Stimulated activated naive CD8-positive, alpha-beta T cell treated with anti-CD3 and anti-CD28 coated beads, Interleukin-15, Interleukin-2, amounts not matched to agents 100 ng/mL and 50 ng/mL, for 24 hours (primary cell): ENCODE results near the gene OR2T27.
"Not testable (repeated sequence)": the region's sequence is repeated elsewhere in the genome, so short reads cannot be mapped to it uniquely, and the experiment has no call there.

Source experiments
- H3K27ac Mint-ChIP-seq: one replicate; pipeline ENCODE4 v1.8.0; 2021; ENCODE audit warnings: mild to moderate bottlenecking, mixed read lengths
- H3K27me3 Mint-ChIP-seq: one replicate; pipeline ENCODE4 v1.8.0; 2021; ENCODE audit warnings: mixed read lengths
- H3K36me3 Mint-ChIP-seq: one replicate; pipeline ENCODE4 v1.8.0; 2021; ENCODE audit warnings: low read depth, mixed read lengths
- H3K4me1 Mint-ChIP-seq: one replicate; pipeline ENCODE4 v1.8.0; 2021; ENCODE audit warnings: low read depth, mixed read lengths
- H3K4me3 Mint-ChIP-seq: one replicate; pipeline ENCODE4 v1.8.0; 2021; ENCODE audit warnings: mild to moderate bottlenecking, mixed read lengths
- H3K9me3 Mint-ChIP-seq: one replicate; pipeline ENCODE4 v1.8.0; 2021; ENCODE audit warnings: mixed read lengths

The OR2T27 gene

GRCh38 chr1:248655354-248655753, at the start of gene OR2T27:
Gene OR2T27, minus strand, starts transcription at chr1:248655528. Its CDS starts 4,644 bp downstream, at chr1:248650884.
- not testable (repeated sequence) for H3K9me3 Mint-ChIP-seq, H3K4me3 Mint-ChIP-seq, H3K4me1 Mint-ChIP-seq, H3K27me3 Mint-ChIP-seq, H3K27ac Mint-ChIP-seq, H3K36me3 Mint-ChIP-seq

- Mint-ChIP-seq H3K9me3 (no peaks in the 10 kb centered on the region), H3K27ac (no peak overlapping the region), H3K27me3 (peaks cover 7% of the 10 kb centered on the region), H3K4me3 (no peak overlapping the region), H3K4me1 (no peaks in the 10 kb centered on the region), H3K36me3 (no peaks in the 10 kb centered on the region)
These were observed 49.3 kb upstream of the OR2T27 start for GRCh38 chr1:248704606-248705005.

- H3K9me3 Mint-ChIP-seq = no peaks in the 10 kb centered on the region
- H3K4me3 Mint-ChIP-seq = no peak overlapping the region
- no peak overlapping the region for H3K27ac Mint-ChIP-seq
- H3K4me1 Mint-ChIP-seq = no peaks in the 10 kb centered on the region
- peaks cover 9% of the 10 kb centered on the region for H3K27me3 Mint-ChIP-seq
- no peaks in the 10 kb centered on the region for H3K36me3 Mint-ChIP-seq
These were observed 48.3 kb upstream of the OR2T27 start for GRCh38 chr1:248703674-248704073.

- Mint-ChIP-seq H3K4me1 (no peaks in the 10 kb centered on the region), H3K9me3 (no peaks in the 10 kb centered on the region), H3K36me3 (no peaks in the 10 kb centered on the region), H3K27me3 (peaks cover 9% of the 10 kb centered on the region), H3K27ac (no peak within 1 kb of the TSS), H3K4me3 (no peak within 1 kb of the TSS)
These were observed 47.4 kb upstream of the OR2T27 start, which contains the start of gene OR14I1 for GRCh38 chr1:248702714-248703113. Gene OR14I1, minus strand, starts transcription at chr1:248702766.

- Mint-ChIP-seq H3K27me3 (peaks cover 8% of the 10 kb centered on the region), H3K27ac (no peak overlapping the region), H3K9me3 (no peaks in the 10 kb centered on the region), H3K36me3 (no peaks in the 10 kb centered on the region), H3K4me3 (no peak overlapping the region), H3K4me1 (peaks cover 4% of the 10 kb centered on the region)
These were observed 43.8 kb upstream of the OR2T27 start for GRCh38 chr1:248699099-248699498.

GRCh38 chr1:248697907-248698306, 42.6 kb upstream of the OR2T27 start:
- Mint-ChIP-seq H3K27me3 (peaks cover 8% of the 10 kb centered on the region), H3K27ac (no peak overlapping the region), H3K36me3 (no peaks in the 10 kb centered on the region), H3K4me3 (no peak overlapping the region), H3K9me3 (no peaks in the 10 kb centered on the region), H3K4me1 (peaks cover 4% of the 10 kb centered on the region)

- Mint-ChIP-seq H3K4me1 (peaks cover 4% of the 10 kb centered on the region), H3K27ac (peak overlapping the region; percentile 38), H3K36me3 (no peaks in the 10 kb centered on the region), H3K4me3 (no peak overlapping the region), H3K27me3 (peaks cover 11% of the 10 kb centered on the region), H3K9me3 (peaks cover 5% of the 10 kb centered on the region)
These were observed 41.4 kb upstream of the OR2T27 start for GRCh38 chr1:248696774-248697173.

GRCh38 chr1:248696261-248696660, 40.9 kb upstream of the OR2T27 start:
- Mint-ChIP-seq H3K4me3 (no peak overlapping the region), H3K4me1 (peaks cover 4% of the 10 kb centered on the region), H3K27ac (no peak overlapping the region), H3K36me3 (no peaks in the 10 kb centered on the region), H3K27me3 (peaks cover 11% of the 10 kb centered on the region), H3K9me3 (peaks cover 5% of the 10 kb centered on the region)

- Mint-ChIP-seq H3K27ac (no peak overlapping the region), H3K4me1 (peaks cover 4% of the 10 kb centered on the region), H3K4me3 (no peak overlapping the region), H3K9me3 (peaks cover 5% of the 10 kb centered on the region), H3K27me3 (peaks cover 11% of the 10 kb centered on the region), H3K36me3 (no peaks in the 10 kb centered on the region)
These were observed 40.3 kb upstream of the OR2T27 start for GRCh38 chr1:248695451-248696132.

- H3K27ac Mint-ChIP-seq = no peak overlapping the region
- no peaks in the 10 kb centered on the region for H3K36me3 Mint-ChIP-seq
- H3K27me3 Mint-ChIP-seq = peaks cover 5% of the 10 kb centered on the region
- no peak overlapping the region for H3K4me3 Mint-ChIP-seq
- peaks cover 13% of the 10 kb centered on the region for H3K9me3 Mint-ChIP-seq
- H3K4me1 Mint-ChIP-seq = peaks cover 2% of the 10 kb centered on the region
These were observed 36.3 kb upstream of the OR2T27 start for GRCh38 chr1:248691567-248692155.

- H3K4me3 Mint-ChIP-seq = no peak overlapping the region
- H3K36me3 Mint-ChIP-seq = no peaks in the 10 kb centered on the region
- peaks cover 8% of the 10 kb centered on the region for H3K27me3 Mint-ChIP-seq
- peaks cover 13% of the 10 kb centered on the region for H3K9me3 Mint-ChIP-seq
- H3K27ac Mint-ChIP-seq = no peak overlapping the region
- no peaks in the 10 kb centered on the region for H3K4me1 Mint-ChIP-seq
These were observed 33.4 kb upstream of the OR2T27 start for GRCh38 chr1:248688527-248689298.

GRCh38 chr1:248686815-248687214, 31.5 kb upstream of the OR2T27 start:
- Mint-ChIP-seq H3K27me3 (peaks cover 6% of the 10 kb centered on the region), H3K4me3 (no peak overlapping the region), H3K36me3 (no peaks in the 10 kb centered on the region), H3K27ac (no peak overlapping the region), H3K4me1 (no peaks in the 10 kb centered on the region), H3K9me3 (peaks cover 8% of the 10 kb centered on the region)

GRCh38 chr1:248681651-248682050, 26.3 kb upstream of the OR2T27 start:
- no peaks in the 10 kb centered on the region for H3K9me3 Mint-ChIP-seq
- peaks cover 9% of the 10 kb centered on the region for H3K27me3 Mint-ChIP-seq
- no peaks in the 10 kb centered on the region for H3K4me1 Mint-ChIP-seq
- H3K4me3 Mint-ChIP-seq = no peak overlapping the region
- no peaks in the 10 kb centered on the region for H3K36me3 Mint-ChIP-seq
- H3K27ac Mint-ChIP-seq = no peak overlapping the region

- peaks cover 6% of the 10 kb centered on the region for H3K9me3 Mint-ChIP-seq
- H3K27ac Mint-ChIP-seq = no peak overlapping the region
- no peaks in the 10 kb centered on the region for H3K4me1 Mint-ChIP-seq
- H3K4me3 Mint-ChIP-seq = no peak overlapping the region
- no peaks in the 10 kb centered on the region for H3K36me3 Mint-ChIP-seq
- no peaks in the 10 kb centered on the region for H3K27me3 Mint-ChIP-seq
These were observed 14.7 kb upstream of the OR2T27 start for GRCh38 chr1:248670003-248670402.
